Activated CD8-positive, alpha-beta T cell treated with anti-CD3 and anti-CD28 coated beads for 36 hours (primary cell): ENCODE measurements around the gene ICAM2. TPM values are rescaled to one million over a fixed set of nuclear protein-coding genes. Genes with fewer than 3 reads are reported as not detected.

Source experiments
- ATAC-seq: fragments of 200-7000 bp; cut with Tn5 transposase; one replicate; pipeline ENCODE4 v1.10.0; 2021; ENCODE audit warnings: mild to moderate bottlenecking, moderate library complexity
- CTCF ChIA-PET: fragments of 350-600 bp; sonication (Branson Sonifier 250); formaldehyde crosslinking; loops from one replicate; lab custom pipeline; 2021; ENCODE audit warnings: antibody characterized with exemption; lab: Charles Lee
- POLR2A ChIA-PET: fragments of 350-600 bp; sonication (Branson Sonifier 250); formaldehyde crosslinking; loops from one replicate; lab custom pipeline; 2021; ENCODE audit warnings: antibody characterized with exemption; lab: Charles Lee
- DNase-seq: peaks from one replicate; pipeline ENCODE4 v3.0.0-alpha.2; 2020
- H3K27ac Mint-ChIP-seq: one replicate; pipeline ENCODE4 v1.8.0; 2021; ENCODE audit warnings: mild to moderate bottlenecking, mixed read lengths
- H3K27me3 Mint-ChIP-seq: one replicate; pipeline ENCODE4 v1.8.0; 2021; ENCODE audit warnings: mixed read lengths
- H3K36me3 Mint-ChIP-seq: one replicate; pipeline ENCODE4 v1.8.0; 2021; ENCODE audit warnings: low read depth, mixed read lengths
- H3K4me1 Mint-ChIP-seq: one replicate; pipeline ENCODE4 v1.8.0; 2021; ENCODE audit warnings: low read depth, mixed read lengths
- H3K4me3 Mint-ChIP-seq: one replicate; pipeline ENCODE4 v1.8.0; 2021; ENCODE audit warnings: mild to moderate bottlenecking, moderate library complexity, mixed read lengths
- H3K9me3 Mint-ChIP-seq: one replicate; pipeline ENCODE4 v1.8.0; 2021; ENCODE audit warnings: mixed read lengths
- CTCF ChIP-seq: fragments of 200-600 bp; IDR thresholded peaks from one replicate; pipeline ENCODE4 v1.8.0; 2022; ENCODE audit warnings: antibody characterized with exemption, mild to moderate bottlenecking
- intact Hi-C: fragments of 100-400 bp; cut with micrococcal nuclease; formaldehyde crosslinking; loops from one replicate; pipeline ENCODE4 v1.10.0; 2022
- total RNA-seq, 2 experiments: library from RNA; stranded (reverse); gene quantifications; one replicate each; pipeline ENCODE4 v1.2.3, GENCODE V29; 2021

Gene ICAM2
- total RNA-seq, 2 experiments from 2014 or later = 53.3 to 53.7 TPM

GRCh38 chr17:63978272-63979200 lies 41.9 kb downstream of the ICAM2 start:
- Mint-ChIP-seq H3K9me3 (peaks cover 10% of the 10 kb centered on the region), H3K4me3 (no peak overlapping the region), H3K27me3 (no peaks in the 10 kb centered on the region), H3K36me3 (peaks cover 1% of the 10 kb centered on the region), H3K4me1 (peaks cover 16% of the 10 kb centered on the region), H3K27ac (no peak overlapping the region)
- ATAC-seq = no peak
- intact Hi-C loops = no loop called here
- no peak for DNase-seq
- no peak for TF ChIP-seq CTCF
- ChIA-PET POLR2A (interaction anchor here (0.9 to 1.5 kb wide), 3 partner anchors 11 to 17 kb away, joined by 3 to 4 read pairs (median 4); no protein-coding TSS in a partner anchor), CTCF (interaction anchor here (1.2 to 3.1 kb wide), 6 partner anchors 10 to 67 kb away, joined by 4 to 14 read pairs (median 10); partner anchors contain the start of gene CSHL1)

DNA sequence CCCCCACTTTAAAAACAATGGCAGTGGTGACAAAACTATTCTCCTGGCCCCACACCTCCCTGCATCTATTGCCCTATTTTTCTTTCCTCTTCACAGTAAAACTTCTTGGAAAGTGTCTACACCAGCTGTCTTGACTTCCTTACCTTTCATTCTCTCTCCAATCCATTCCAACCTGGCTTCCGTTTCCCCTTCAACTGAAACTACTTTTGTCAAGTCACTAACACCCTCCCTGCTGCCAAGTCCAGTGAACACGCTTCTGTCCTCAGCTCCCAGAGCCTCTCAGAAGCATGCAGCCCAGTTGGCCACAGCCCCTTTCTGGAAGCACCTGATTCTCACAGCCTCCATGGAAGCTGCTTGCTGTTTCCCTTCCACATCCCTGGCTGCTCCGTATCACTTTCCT lies 43.7 kb downstream of the ICAM2 start:
- H3K4me3 Mint-ChIP-seq = no peak overlapping the region
- no peaks in the 10 kb centered on the region for H3K36me3 Mint-ChIP-seq
- no peaks in the 10 kb centered on the region for H3K27me3 Mint-ChIP-seq
- ChIA-PET POLR2A (interaction anchor here (2.1 kb wide), 1 partner anchor 9 kb away, joined by 6 read pairs; no protein-coding TSS in a partner anchor), CTCF (interaction anchor here (1.2 to 2.8 kb wide), 6 partner anchors 9 to 57 kb away, joined by 3 to 12 read pairs (median 4); no protein-coding TSS in a partner anchor)
- no peak for TF ChIP-seq CTCF
- H3K27ac Mint-ChIP-seq = no peak overlapping the region
- DNase-seq (no peak), ATAC-seq (no peak)
- intact Hi-C loops = no loop called here
- peaks cover under 1% of the 10 kb centered on the region for H3K9me3 Mint-ChIP-seq
- H3K4me1 Mint-ChIP-seq = peaks cover 16% of the 10 kb centered on the region

- ATAC-seq (no peak), DNase-seq (no peak)
- no peaks in the 10 kb centered on the region for H3K9me3 Mint-ChIP-seq
- intact Hi-C loops = no loop called here
- ChIA-PET CTCF (interaction anchor here (0.6 to 2.8 kb wide), 12 partner anchors 9 to 110 kb away, joined by 3 to 12 read pairs (median 4); no protein-coding TSS in a partner anchor), POLR2A (interaction anchor here (0.7 to 2.1 kb wide), 2 partner anchors 9 to 11 kb away, joined by 4 to 6 read pairs; no protein-coding TSS in a partner anchor)
- no peaks in the 10 kb centered on the region for H3K36me3 Mint-ChIP-seq
- TF ChIP-seq CTCF = no peak
- H3K4me3 Mint-ChIP-seq = no peak overlapping the region
- peaks cover 16% of the 10 kb centered on the region for H3K4me1 Mint-ChIP-seq
- no peak overlapping the region for H3K27ac Mint-ChIP-seq
- H3K27me3 Mint-ChIP-seq = no peaks in the 10 kb centered on the region
Observed at GRCh38 chr17:63975541-63976092, 44.8 kb downstream of the ICAM2 start.

DNA sequence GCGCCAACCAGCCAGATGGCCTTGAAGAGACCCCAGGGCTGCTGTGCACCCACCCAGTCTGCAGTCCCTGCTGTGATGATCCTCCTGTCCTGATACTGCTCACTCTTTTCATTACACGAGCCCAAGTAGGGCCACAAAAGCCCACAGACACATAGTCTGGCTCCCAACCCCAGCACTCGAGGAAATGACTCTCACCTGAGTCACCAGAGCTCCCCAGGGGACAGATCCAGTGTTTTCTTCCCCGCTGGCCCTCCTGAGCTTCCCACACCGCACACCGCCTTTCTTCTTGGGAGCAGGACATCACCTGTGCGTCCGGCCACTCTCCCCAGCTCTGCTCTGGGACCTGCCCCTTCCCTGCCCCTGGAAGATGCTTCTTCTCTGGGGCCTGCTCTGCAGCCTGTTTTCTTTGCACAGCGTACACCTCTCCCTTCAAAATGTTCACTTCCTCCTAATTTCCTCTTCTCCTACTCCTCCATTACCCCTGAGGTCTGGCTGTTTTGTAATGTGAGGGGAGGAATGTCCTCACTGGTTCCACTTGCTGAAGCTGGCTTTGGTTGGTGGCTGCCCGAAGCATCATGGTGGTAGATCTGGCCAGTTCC lies 45.7 kb downstream of the ICAM2 start:
- intact Hi-C loops = no loop called here
- no peak for TF ChIP-seq CTCF
- no peak overlapping the region for H3K27ac Mint-ChIP-seq
- H3K4me1 Mint-ChIP-seq = peaks cover 16% of the 10 kb centered on the region
- no peak for DNase-seq
- ChIA-PET CTCF (interaction anchor here (0.9 to 1.6 kb wide), 4 partner anchors 10 to 55 kb away, joined by 3 to 7 read pairs (median 4); no protein-coding TSS in a partner anchor), POLR2A (interaction anchor here (1.2 to 2.1 kb wide), 2 partner anchors 10 to 11 kb away, joined by 4 to 6 read pairs; no protein-coding TSS in a partner anchor)
- no peaks in the 10 kb centered on the region for H3K27me3 Mint-ChIP-seq
- H3K36me3 Mint-ChIP-seq = no peaks in the 10 kb centered on the region
- H3K9me3 Mint-ChIP-seq = no peaks in the 10 kb centered on the region
- ATAC-seq = peak; percentile 67
- H3K4me3 Mint-ChIP-seq = no peak overlapping the region
